Endothelial cell of umbilical vein (primary cell): ENCODE measurements around the gene SCN5A. TPM values are rescaled to one million over a fixed set of nuclear protein-coding genes. Genes with fewer than 3 reads are reported as not detected.

Source experiments
- BruUV-seq: library from RNA; stranded (reverse); fragments of 400-500 nt; replicated peaks from 2 replicates; lab custom pipeline; 2021; lab: Mats Ljungman, UMichigan
- CTCF ChIA-PET: fragments of 300-600, 350-600 bp; sonication (Branson Sonifier 250); formaldehyde crosslinking; loops from one replicate; lab custom pipeline; 2021; ENCODE audit warnings: antibody characterized with exemption, inconsistent platforms; lab: Charles Lee
- POLR2A ChIA-PET: fragments of 300-600, 350-600 bp; sonication (Branson Sonifier 250); formaldehyde crosslinking; loops from one replicate; lab custom pipeline; 2021; ENCODE audit warnings: antibody characterized with exemption, inconsistent platforms; lab: Charles Lee
- DNase-seq: peaks from one replicate; pipeline ENCODE4 v3.0.0-alpha.2; 2011; ENCODE audit warnings: low read depth, low spot score
- FAIRE-seq: peaks from 2 replicates; lab custom pipeline; 2011; peaks lifted over from hg19 to GRCh38; lab: Jason Lieb, UNC
- H2AFZ ChIP-seq: 2 replicates; pipeline ENCODE4 v1.6.0; 2012; ENCODE audit warnings: low read depth, low read length, control low read depth, inconsistent platforms
- H3K27ac ChIP-seq: 2 replicates; pipeline ENCODE4 v1.5.1; 2011; ENCODE audit warnings: low read depth, mild to moderate bottlenecking, control low read depth, low read length, moderate library complexity; ENCODE audit not compliant: insufficient read depth
- H3K27me3 ChIP-seq, 2 experiments: 2 replicates each; pipeline versions ENCODE4 v1.6.0 to v1.6.1; 2011; ENCODE audit warnings: low read length in 2 of 2, mixed read lengths in 1 of 2; ENCODE audit not compliant: control insufficient read depth in 2 of 2, insufficient read depth in 2 of 2
- H3K36me3 ChIP-seq, 2 experiments: 2 replicates in 1 of 2; 3 replicates in 1 of 2; pipeline ENCODE4 v1.5.1; 2011; ENCODE audit warnings: low read length in 2 of 2, mild to moderate bottlenecking in 1 of 2, moderate library complexity in 1 of 2; ENCODE audit not compliant: control insufficient read depth in 2 of 2, insufficient read depth in 2 of 2; ENCODE audit errors: extremely low read depth in 1 of 2
- H3K4me1 ChIP-seq: 3 replicates; pipeline ENCODE4 v1.5.1; 2011; ENCODE audit warnings: mild to moderate bottlenecking, low read length; ENCODE audit not compliant: control insufficient read depth, insufficient read depth; ENCODE audit errors: extremely low read depth
- H3K4me2 ChIP-seq: 2 replicates; pipeline ENCODE4 v1.6.1; 2011; ENCODE audit warnings: low read length, control low read depth, mixed read lengths; ENCODE audit not compliant: insufficient read depth
- H3K4me3 ChIP-seq, 3 experiments: fragments of 200-600 bp in 1 of 3; sonication (generic), shearing (Covaris generic) in 1 of 3; replicated peaks in 1 of 3; 2 replicates each; pipeline ENCODE4 v1.5.1; 2011 to 2016; ENCODE audit warnings: control low read depth in 3 of 3, low read length in 3 of 3, mild to moderate bottlenecking in 2 of 3, inconsistent platforms in 1 of 3, low read depth in 1 of 3, moderate library complexity in 1 of 3; ENCODE audit not compliant: insufficient read depth in 1 of 3
- H3K79me2 ChIP-seq: 2 replicates; pipeline ENCODE4 v1.6.0; 2012; ENCODE audit warnings: low read length, inconsistent platforms; ENCODE audit not compliant: control insufficient read depth, insufficient read depth
- H3K9ac ChIP-seq: replicated peaks from 2 replicates; pipeline ENCODE3; 2011; ENCODE audit warnings: low read length, control low read depth; ENCODE audit not compliant: insufficient read depth; ENCODE audit errors: extremely low read depth
- H3K9me1 ChIP-seq: replicated peaks from 3 replicates; pipeline ENCODE4 v1.6.0; 2011; ENCODE audit warnings: mild to moderate bottlenecking, low read length; ENCODE audit not compliant: control insufficient read depth, insufficient read depth; ENCODE audit errors: extremely low read depth
- H3K9me3 ChIP-seq: replicated peaks from 2 replicates; pipeline ENCODE4 v1.5.1; 2012; ENCODE audit warnings: low read length, inconsistent platforms; ENCODE audit not compliant: control insufficient read depth, insufficient read depth
- H4K20me1 ChIP-seq: replicated peaks from 2 replicates; pipeline ENCODE3; 2011; ENCODE audit warnings: mild to moderate bottlenecking, low read length; ENCODE audit not compliant: control insufficient read depth, insufficient read depth; ENCODE audit errors: extremely low read depth
- EZH2 ChIP-seq: IDR thresholded peaks from 2 replicates; pipeline ENCODE4 v1.6.1; 2012; ENCODE audit warnings: borderline replicate concordance, low read depth, mild to moderate bottlenecking, moderate library complexity, low read length, inconsistent platforms; ENCODE audit not compliant: severe bottlenecking
- FOS ChIP-seq: IDR thresholded peaks from 2 replicates; pipeline ENCODE4 v1.6.1; 2011; ENCODE audit warnings: mild to moderate bottlenecking, low read length, moderate library complexity, borderline replicate concordance; ENCODE audit not compliant: insufficient read depth
- GATA2 ChIP-seq: IDR thresholded peaks from 2 replicates; pipeline ENCODE4 v1.7.0; 2011; ENCODE audit warnings: low read depth, mild to moderate bottlenecking, moderate library complexity, mixed read lengths, low read length; ENCODE audit not compliant: insufficient read length, insufficient read depth
- JUN ChIP-seq: IDR thresholded peaks from 2 replicates; pipeline ENCODE4 v1.6.1; 2011; ENCODE audit warnings: borderline replicate concordance, low read depth; ENCODE audit not compliant: insufficient read length, insufficient read depth
- MYC ChIP-seq: IDR thresholded peaks from one replicate; pipeline ENCODE4 v1.6.1; 2011; ENCODE audit warnings: mild to moderate bottlenecking, low read depth, low read length
- POLR2A ChIP-seq: IDR thresholded peaks from 2 replicates; pipeline ENCODE4 v1.6.1; 2012; ENCODE audit warnings: low read depth, mild to moderate bottlenecking, control low read depth, low read length
- POLR2AphosphoS5 ChIP-seq: IDR thresholded peaks from 2 replicates; pipeline ENCODE4 v1.6.1; 2012; ENCODE audit warnings: low read depth, mild to moderate bottlenecking, control low read depth, low read length, moderate library complexity; ENCODE audit not compliant: insufficient read depth
- dilution Hi-C: fragments of 300-500 bp; cut with MboI; formaldehyde crosslinking; loops from one replicate; pipeline ENCODE4 v1.15.0; 2019; ENCODE audit warnings: low sequenced_read_pairs; ENCODE audit not compliant: extremely low pct_ligation_motif_present
- intact Hi-C: fragments of 100-400 bp; cut with micrococcal nuclease; formaldehyde crosslinking; loops from one replicate; pipeline ENCODE4 v1.10.0; 2022
- polyA plus RNA-seq, 4 experiments: library from polyadenylated mRNA; depleted of rRNA in 3 of 4; stranded (reverse) in 3 of 4; unstranded in 1 of 4; fragments of >200 nt; gene quantifications; 2 replicates each; pipeline versions ENCODE4 v1.2.1 to v1.2.3, GENCODE V29; 2011 to 2012; ENCODE audit warnings: missing spikeins in 1 of 4
- total RNA-seq: library from RNA; stranded (reverse); gene quantifications from 2 replicates; pipeline ENCODE4 v1.2.3, GENCODE V29; 2021
- TF ChIP-seq, protein P1 (sequence below): IDR thresholded peaks from 2 replicates; pipeline ENCODE4 v1.6.1; 2011; ENCODE audit not compliant: insufficient read depth, insufficient read length
- TF ChIP-seq, protein P2 (sequence below), 2 donors: IDR thresholded peaks; 1 replicate in 1 of 2; 2 replicates in 1 of 2; pipeline ENCODE4 v1.5.1; 2011; ENCODE audit warnings: low read length in 2 of 2, mild to moderate bottlenecking in 2 of 2, moderate library complexity in 2 of 2, control low read depth in 1 of 2, inconsistent platforms in 1 of 2, low read depth in 1 of 2; ENCODE audit not compliant: insufficient read depth in 1 of 2; ENCODE audit errors: extremely low read depth in 1 of 2

The SCN5A gene
- total and polyA plus RNA-seq, 2 donors (not counting 3 experiments of a cell fraction or from before 2014, with no cell fraction given), result 2.7 to 20.0 TPM

DNA sequence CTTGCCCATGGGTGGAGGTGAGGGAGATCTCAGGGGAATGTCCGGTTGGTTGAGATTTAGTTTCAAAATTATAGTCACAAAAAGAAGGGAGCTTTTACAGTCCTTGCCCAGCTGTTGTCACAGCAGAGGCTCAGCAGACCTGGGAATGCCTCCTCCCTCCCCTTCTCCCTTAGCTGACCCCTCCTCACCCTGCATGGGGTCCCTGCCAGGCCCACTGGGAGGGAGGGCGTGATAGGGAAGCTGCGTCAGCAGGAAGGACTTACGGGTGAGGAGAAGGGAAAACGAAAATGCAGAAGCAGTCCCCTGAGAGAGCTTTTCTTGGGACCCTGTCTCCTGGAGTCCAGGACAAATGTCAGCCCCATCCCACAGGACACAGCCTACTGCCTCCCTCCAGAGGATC, 18.9 kb downstream of the SCN5A start:
- Histone ChIP-seq H3K79me2 (no peaks in the 10 kb centered on the region), H3K4me1 (peaks cover 10% of the 10 kb centered on the region), H3K9me1 (no peaks in the 10 kb centered on the region), H3K27me3 (no peaks in the 10 kb centered on the region), H3K4me2 (no peak overlapping the region), H2AFZ (no peak overlapping the region), H3K9me3 (no peaks in the 10 kb centered on the region), H3K36me3 (no peaks in the 10 kb centered on the region), H3K9ac (no peak overlapping the region), H3K4me3 (no peak overlapping the region), H4K20me1 (no peaks in the 10 kb centered on the region), H3K27ac (no peak overlapping the region)
- dilution Hi-C loops, result no loop called here
- POLR2A ChIA-PET, result no interaction called here
- FAIRE-seq (no peak), DNase-seq (no peak)
- CTCF ChIA-PET, result interaction anchor here (1.0 to 1.9 kb wide), 8 partner anchors 11 to 213 kb away, joined by 4 to 8 read pairs (median 4); no protein-coding TSS in a partner anchor
- BruUV-seq, result no TSS peak
- intact Hi-C loops, result no loop called here
- TF ChIP-seq POLR2A, result no peak
- TF ChIP-seq EZH2, result no peak
- TF ChIP-seq MYC, result no peak
- TF ChIP-seq GATA2, result no peak
- no peak for TF ChIP-seq JUN
- TF ChIP-seq POLR2AphosphoS5, result no peak
- TF ChIP-seq, protein P1, sequence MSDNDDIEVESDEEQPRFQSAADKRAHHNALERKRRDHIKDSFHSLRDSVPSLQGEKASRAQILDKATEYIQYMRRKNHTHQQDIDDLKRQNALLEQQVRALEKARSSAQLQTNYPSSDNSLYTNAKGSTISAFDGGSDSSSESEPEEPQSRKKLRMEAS, result no peak
- TF ChIP-seq, protein P2, sequence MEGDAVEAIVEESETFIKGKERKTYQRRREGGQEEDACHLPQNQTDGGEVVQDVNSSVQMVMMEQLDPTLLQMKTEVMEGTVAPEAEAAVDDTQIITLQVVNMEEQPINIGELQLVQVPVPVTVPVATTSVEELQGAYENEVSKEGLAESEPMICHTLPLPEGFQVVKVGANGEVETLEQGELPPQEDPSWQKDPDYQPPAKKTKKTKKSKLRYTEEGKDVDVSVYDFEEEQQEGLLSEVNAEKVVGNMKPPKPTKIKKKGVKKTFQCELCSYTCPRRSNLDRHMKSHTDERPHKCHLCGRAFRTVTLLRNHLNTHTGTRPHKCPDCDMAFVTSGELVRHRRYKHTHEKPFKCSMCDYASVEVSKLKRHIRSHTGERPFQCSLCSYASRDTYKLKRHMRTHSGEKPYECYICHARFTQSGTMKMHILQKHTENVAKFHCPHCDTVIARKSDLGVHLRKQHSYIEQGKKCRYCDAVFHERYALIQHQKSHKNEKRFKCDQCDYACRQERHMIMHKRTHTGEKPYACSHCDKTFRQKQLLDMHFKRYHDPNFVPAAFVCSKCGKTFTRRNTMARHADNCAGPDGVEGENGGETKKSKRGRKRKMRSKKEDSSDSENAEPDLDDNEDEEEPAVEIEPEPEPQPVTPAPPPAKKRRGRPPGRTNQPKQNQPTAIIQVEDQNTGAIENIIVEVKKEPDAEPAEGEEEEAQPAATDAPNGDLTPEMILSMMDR (IDR thresholded peaks at IDR 0.05; ENCODE audit: extremely low read depth in 1 of 2, insufficient read depth in 1 of 2, low read depth in 1 of 2, low read length in 2 of 2), result no peak
- no peak for TF ChIP-seq FOS
